ENCODE measurements around the gene C1orf210. TPM values are rescaled to one million over a fixed set of nuclear protein-coding genes. Genes with fewer than 3 reads are reported as not detected.
A peak's percentile ranks its signal among the peaks of the same experiment; 100 is the strongest.

The C1orf210 gene
- total and polyA plus RNA-seq, 2 of the 13 experiments (the other 11 are each of a cell fraction or from before 2014, with no cell fraction given), result 0.49 to 5.1 TPM

DNA sequence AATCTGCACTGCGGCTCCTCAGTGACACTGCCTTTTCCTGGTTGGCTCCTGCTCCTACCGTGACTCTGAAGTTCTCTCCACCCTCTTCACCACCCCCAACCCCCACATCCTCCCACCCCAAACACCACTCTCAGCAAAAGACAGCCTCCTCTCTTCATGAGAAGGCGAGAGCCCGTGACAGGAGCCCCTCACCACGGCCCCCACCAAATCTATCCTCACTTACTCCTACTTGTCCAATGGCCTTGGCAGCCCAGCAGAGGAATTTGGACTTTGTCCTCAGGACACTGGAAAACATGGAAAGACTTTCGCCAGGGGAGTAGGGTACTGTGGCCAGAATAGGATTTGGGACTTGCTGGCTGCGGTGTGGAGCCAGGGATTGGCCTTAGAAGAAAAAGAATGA is 8.7 kb downstream of the C1orf210 start (continued):
- no peak for TF ChIP-seq ATRX (CRISPR knock-in tag; IDR thresholded peaks at IDR 0.05; ENCODE audit: borderline replicate concordance)
- no peak for TF ChIP-seq ZNF30 (CRISPR knock-in tag; IDR thresholded peaks at IDR 0.05)
- TF ChIP-seq RAD21 (CRISPR knock-in tag; IDR thresholded peaks at IDR 0.05), result no peak
- TF ChIP-seq, protein P1, sequence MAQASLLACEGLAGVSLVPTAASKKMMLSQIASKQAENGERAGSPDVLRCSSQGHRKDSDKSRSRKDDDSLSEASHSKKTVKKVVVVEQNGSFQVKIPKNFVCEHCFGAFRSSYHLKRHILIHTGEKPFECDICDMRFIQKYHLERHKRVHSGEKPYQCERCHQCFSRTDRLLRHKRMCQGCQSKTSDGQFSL (CRISPR knock-in tag; IDR thresholded peaks at IDR 0.05), result no peak
- no peak for TF ChIP-seq GATAD1 (CRISPR knock-in tag; IDR thresholded peaks at IDR 0.05)
- TF ChIP-seq PHF21A (CRISPR knock-in tag; IDR thresholded peaks at IDR 0.05), result 0 out of 2 replicates have a peak, but pooled peaks have one; percentile 43
- TF ChIP-seq MED13 (CRISPR knock-in tag; IDR thresholded peaks at IDR 0.05), result no peak
- no peak; the same call in 1 of the 2 replicates for TF ChIP-seq ESRRA (CRISPR knock-in tag; IDR thresholded peaks at IDR 0.05; ENCODE audit: low read depth)
- TF ChIP-seq, protein P2, sequence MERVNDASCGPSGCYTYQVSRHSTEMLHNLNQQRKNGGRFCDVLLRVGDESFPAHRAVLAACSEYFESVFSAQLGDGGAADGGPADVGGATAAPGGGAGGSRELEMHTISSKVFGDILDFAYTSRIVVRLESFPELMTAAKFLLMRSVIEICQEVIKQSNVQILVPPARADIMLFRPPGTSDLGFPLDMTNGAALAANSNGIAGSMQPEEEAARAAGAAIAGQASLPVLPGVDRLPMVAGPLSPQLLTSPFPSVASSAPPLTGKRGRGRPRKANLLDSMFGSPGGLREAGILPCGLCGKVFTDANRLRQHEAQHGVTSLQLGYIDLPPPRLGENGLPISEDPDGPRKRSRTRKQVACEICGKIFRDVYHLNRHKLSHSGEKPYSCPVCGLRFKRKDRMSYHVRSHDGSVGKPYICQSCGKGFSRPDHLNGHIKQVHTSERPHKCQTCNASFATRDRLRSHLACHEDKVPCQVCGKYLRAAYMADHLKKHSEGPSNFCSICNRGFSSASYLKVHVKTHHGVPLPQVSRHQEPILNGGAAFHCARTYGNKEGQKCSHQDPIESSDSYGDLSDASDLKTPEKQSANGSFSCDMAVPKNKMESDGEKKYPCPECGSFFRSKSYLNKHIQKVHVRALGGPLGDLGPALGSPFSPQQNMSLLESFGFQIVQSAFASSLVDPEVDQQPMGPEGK (CRISPR knock-in tag; IDR thresholded peaks at IDR 0.05), result peak; percentile 83
- TF ChIP-seq ZNF598 (CRISPR knock-in tag; IDR thresholded peaks at IDR 0.05; ENCODE audit: borderline replicate concordance), result no peak
- TF ChIP-seq, protein P3, sequence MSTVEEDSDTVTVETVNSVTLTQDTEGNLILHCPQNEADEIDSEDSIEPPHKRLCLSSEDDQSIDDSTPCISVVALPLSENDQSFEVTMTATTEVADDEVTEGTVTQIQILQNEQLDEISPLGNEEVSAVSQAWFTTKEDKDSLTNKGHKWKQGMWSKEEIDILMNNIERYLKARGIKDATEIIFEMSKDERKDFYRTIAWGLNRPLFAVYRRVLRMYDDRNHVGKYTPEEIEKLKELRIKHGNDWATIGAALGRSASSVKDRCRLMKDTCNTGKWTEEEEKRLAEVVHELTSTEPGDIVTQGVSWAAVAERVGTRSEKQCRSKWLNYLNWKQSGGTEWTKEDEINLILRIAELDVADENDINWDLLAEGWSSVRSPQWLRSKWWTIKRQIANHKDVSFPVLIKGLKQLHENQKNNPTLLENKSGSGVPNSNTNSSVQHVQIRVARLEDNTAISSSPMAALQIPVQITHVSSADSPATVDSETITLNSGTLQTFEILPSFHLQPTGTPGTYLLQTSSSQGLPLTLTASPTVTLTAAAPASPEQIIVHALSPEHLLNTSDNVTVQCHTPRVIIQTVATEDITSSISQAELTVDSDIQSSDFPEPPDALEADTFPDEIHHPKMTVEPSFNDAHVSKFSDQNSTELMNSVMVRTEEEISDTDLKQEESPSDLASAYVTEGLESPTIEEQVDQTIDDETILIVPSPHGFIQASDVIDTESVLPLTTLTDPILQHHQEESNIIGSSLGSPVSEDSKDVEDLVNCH (CRISPR knock-in tag; IDR thresholded peaks at IDR 0.05), result no peak
- no peak for TF ChIP-seq ZNF629 (CRISPR knock-in tag; conservative IDR thresholded peaks at IDR 0.05)
- TF ChIP-seq ZNF883 (CRISPR knock-in tag; IDR thresholded peaks at IDR 0.05; ENCODE audit: not compliant biosample characterization), result no peak
- TF ChIP-seq, protein P4, sequence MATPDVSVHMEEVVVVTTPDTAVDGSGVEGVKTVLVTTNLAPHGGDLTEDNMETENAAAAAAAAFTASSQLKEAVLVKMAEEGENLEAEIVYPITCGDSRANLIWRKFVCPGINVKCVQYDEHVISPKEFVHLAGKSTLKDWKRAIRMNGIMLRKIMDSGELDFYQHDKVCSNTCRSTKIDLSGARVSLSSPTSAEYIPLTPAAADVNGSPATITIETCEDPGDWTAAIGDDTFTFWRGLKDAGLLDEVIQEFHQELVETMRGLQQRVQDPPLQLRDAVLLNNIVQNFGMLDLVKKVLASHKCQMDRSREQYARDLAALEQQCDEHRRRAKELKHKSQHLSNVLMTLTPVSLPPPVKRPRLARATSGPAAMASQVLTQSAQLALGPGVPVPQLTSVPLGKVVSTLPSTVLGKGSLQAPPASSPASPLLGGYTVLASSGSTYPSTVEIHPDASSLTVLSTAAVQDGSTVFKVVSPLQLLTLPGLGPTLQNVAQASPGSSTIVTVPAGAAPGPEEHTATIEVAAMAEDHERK (CRISPR knock-in tag; IDR thresholded peaks at IDR 0.05; ENCODE audit: low read depth), result no peak
- TF ChIP-seq, protein P5, sequence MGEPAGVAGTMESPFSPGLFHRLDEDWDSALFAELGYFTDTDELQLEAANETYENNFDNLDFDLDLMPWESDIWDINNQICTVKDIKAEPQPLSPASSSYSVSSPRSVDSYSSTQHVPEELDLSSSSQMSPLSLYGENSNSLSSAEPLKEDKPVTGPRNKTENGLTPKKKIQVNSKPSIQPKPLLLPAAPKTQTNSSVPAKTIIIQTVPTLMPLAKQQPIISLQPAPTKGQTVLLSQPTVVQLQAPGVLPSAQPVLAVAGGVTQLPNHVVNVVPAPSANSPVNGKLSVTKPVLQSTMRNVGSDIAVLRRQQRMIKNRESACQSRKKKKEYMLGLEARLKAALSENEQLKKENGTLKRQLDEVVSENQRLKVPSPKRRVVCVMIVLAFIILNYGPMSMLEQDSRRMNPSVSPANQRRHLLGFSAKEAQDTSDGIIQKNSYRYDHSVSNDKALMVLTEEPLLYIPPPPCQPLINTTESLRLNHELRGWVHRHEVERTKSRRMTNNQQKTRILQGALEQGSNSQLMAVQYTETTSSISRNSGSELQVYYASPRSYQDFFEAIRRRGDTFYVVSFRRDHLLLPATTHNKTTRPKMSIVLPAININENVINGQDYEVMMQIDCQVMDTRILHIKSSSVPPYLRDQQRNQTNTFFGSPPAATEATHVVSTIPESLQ (CRISPR knock-in tag; conservative IDR thresholded peaks at IDR 0.05), result no peak
- TF ChIP-seq NR2C2 (CRISPR knock-in tag; IDR thresholded peaks at IDR 0.05; ENCODE audit: borderline replicate concordance), result no peak
- TF ChIP-seq SRSF4 (IDR thresholded peaks at IDR 0.05; ENCODE audit: low read depth, low read length, poor library complexity, severe bottlenecking), result no peak
- TF ChIP-seq, protein P6, sequence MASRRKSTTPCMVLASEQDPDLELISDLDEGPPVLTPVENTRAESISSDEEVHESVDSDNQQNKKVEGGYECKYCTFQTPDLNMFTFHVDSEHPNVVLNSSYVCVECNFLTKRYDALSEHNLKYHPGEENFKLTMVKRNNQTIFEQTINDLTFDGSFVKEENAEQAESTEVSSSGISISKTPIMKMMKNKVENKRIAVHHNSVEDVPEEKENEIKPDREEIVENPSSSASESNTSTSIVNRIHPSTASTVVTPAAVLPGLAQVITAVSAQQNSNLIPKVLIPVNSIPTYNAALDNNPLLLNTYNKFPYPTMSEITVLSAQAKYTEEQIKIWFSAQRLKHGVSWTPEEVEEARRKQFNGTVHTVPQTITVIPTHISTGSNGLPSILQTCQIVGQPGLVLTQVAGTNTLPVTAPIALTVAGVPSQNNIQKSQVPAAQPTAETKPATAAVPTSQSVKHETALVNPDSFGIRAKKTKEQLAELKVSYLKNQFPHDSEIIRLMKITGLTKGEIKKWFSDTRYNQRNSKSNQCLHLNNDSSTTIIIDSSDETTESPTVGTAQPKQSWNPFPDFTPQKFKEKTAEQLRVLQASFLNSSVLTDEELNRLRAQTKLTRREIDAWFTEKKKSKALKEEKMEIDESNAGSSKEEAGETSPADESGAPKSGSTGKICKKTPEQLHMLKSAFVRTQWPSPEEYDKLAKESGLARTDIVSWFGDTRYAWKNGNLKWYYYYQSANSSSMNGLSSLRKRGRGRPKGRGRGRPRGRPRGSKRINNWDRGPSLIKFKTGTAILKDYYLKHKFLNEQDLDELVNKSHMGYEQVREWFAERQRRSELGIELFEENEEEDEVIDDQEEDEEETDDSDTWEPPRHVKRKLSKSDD (CRISPR knock-in tag; IDR thresholded peaks at IDR 0.05; ENCODE audit: low read depth), result no peak
- 0 out of 2 replicates have a peak, but pooled peaks have one; percentile 35 for TF ChIP-seq HDAC1 (CRISPR knock-in tag; IDR thresholded peaks at IDR 0.05)
